HepG2 (cell line): ENCODE measurements around the gene HYLS1. TPM values are rescaled to one million over a fixed set of nuclear protein-coding genes. Genes with fewer than 3 reads are reported as not detected.
A peak's percentile ranks its signal among the peaks of the same experiment; 100 is the strongest.

Experiments
- AFF4 ChIP-seq: sonication (generic); formaldehyde crosslinking; IDR thresholded peaks from 2 replicates; pipeline ENCODE4 v1.4.0; 2020; ENCODE audit warnings: missing genetic modification reagents
- ATAD3A ChIP-seq: sonication (generic); formaldehyde crosslinking; IDR thresholded peaks from 2 replicates; pipeline ENCODE4 v1.4.0; 2020; ENCODE audit warnings: missing genetic modification reagents
- RARA ChIP-seq: IDR thresholded peaks from 2 replicates; pipeline ENCODE4 v1.6.1; 2016; ENCODE audit warnings: missing genetic modification reagents, missing compliant biosample characterization
- RXRB ChIP-seq: IDR thresholded peaks from 2 replicates; pipeline ENCODE4 v1.6.1; 2016; ENCODE audit warnings: borderline replicate concordance, missing genetic modification reagents, missing compliant biosample characterization
- THAP11 ChIP-seq: IDR thresholded peaks from 2 replicates; pipeline ENCODE4 v1.6.1; 2016; ENCODE audit warnings: missing biosample characterization, missing genetic modification reagents
- THAP7 ChIP-seq: sonication (generic); formaldehyde crosslinking; IDR thresholded peaks from 2 replicates; pipeline ENCODE4 v1.8.1; 2023; ENCODE audit warnings: mild to moderate bottlenecking, missing genetic modification reagents
- ZFP91 ChIP-seq: sonication (generic); formaldehyde crosslinking; IDR thresholded peaks from 2 replicates; pipeline ENCODE4 v1.9.0; 2022; ENCODE audit warnings: missing genetic modification reagents, mild to moderate bottlenecking, borderline replicate concordance
- ZMYM2 ChIP-seq: sonication (generic); formaldehyde crosslinking; IDR thresholded peaks from 2 replicates; pipeline ENCODE4 v1.8.0; 2022; ENCODE audit warnings: mild to moderate bottlenecking, missing genetic modification reagents
- ZNF124 ChIP-seq: sonication (generic); formaldehyde crosslinking; IDR thresholded peaks from 2 replicates; pipeline ENCODE4 v1.4.0; 2020; ENCODE audit warnings: missing genetic modification reagents
- ZNF138 ChIP-seq: sonication (generic); formaldehyde crosslinking; IDR thresholded peaks from 2 replicates; pipeline ENCODE4 v1.5.0; 2020; ENCODE audit warnings: mild to moderate bottlenecking, low read depth, missing genetic modification reagents
- ZNF160 ChIP-seq: sonication (generic); formaldehyde crosslinking; IDR thresholded peaks from 2 replicates; pipeline ENCODE4 v1.8.0; 2022; ENCODE audit warnings: mild to moderate bottlenecking, inconsistent platforms, missing genetic modification reagents
- ZNF280D ChIP-seq: sonication (generic); formaldehyde crosslinking; IDR thresholded peaks from 2 replicates; pipeline ENCODE4 v1.5.1; 2020; ENCODE audit warnings: mild to moderate bottlenecking, missing genetic modification reagents
- ZNF639 ChIP-seq: conservative IDR thresholded peaks from 2 replicates; pipeline ENCODE4 v1.6.1; 2018; ENCODE audit warnings: missing genetic modification reagents
- ZNF710 ChIP-seq: sonication (generic); formaldehyde crosslinking; IDR thresholded peaks from 2 replicates; pipeline ENCODE4 v1.5.0; 2020; ENCODE audit warnings: mild to moderate bottlenecking, missing genetic modification reagents, borderline replicate concordance
- polyA plus RNA-seq, 8 experiments: library from polyadenylated mRNA; depleted of rRNA in 3 of 8; stranded (reverse) in 7 of 8; unstranded in 1 of 8; fragments of >200 nt; fragmentation: Illumina TruSeq in 4 of 8; extraction: Trizol in 4 of 8; gene quantifications; 2 replicates each; pipeline versions ENCODE4 v1.2.1 to v1.2.3, GENCODE V29; 2011 to 2016; ENCODE audit warnings: low read depth in 4 of 8, missing spikeins in 1 of 8, mixed read lengths in 1 of 8; ENCODE audit not compliant: insufficient read depth in 1 of 8
- total RNA-seq, 5 experiments: library from RNA; depleted of rRNA; stranded (reverse); fragments of >200 nt; fragmentation: Illumina TruSeq; extraction: Trizol; gene quantifications; 2 replicates each; pipeline ENCODE4 v1.2.3, GENCODE V29; 2016; ENCODE audit warnings: low read depth in 1 of 5

Gene HYLS1
- total and polyA plus RNA-seq, 2 of the 13 experiments (the other 11 are each of a cell fraction or from before 2014, with no cell fraction given) = 1.3 to 3.8 TPM

GRCh38 chr11:125887373-125888324 lies at the start of gene HYLS1 (continued):
- TF ChIP-seq ZNF124 (CRISPR knock-in tag) (0 out of 2 replicates have a peak, but pooled peaks have one; percentile 22), ZNF138 (CRISPR knock-in tag) (no peak), ZNF280D (CRISPR knock-in tag) (no peak), ZFP91 (CRISPR knock-in tag) (peak; percentile 82), ZNF639 (CRISPR knock-in tag) (no peak), ZNF710 (peak; percentile 74; the same call in 1 of the 2 replicates), RXRB (CRISPR knock-in tag) (peak; percentile 21; the same call in 1 of the 2 replicates), ZNF160 (peak; percentile 31; the same call in 1 of the 2 replicates), THAP11 (CRISPR knock-in tag) (peak; percentile 2; the same call in 1 of the 2 replicates), THAP7 (CRISPR knock-in tag) (0 out of 2 replicates have a peak, but pooled peaks have one; percentile 56), ATAD3A (CRISPR knock-in tag) (no peak), RARA (CRISPR knock-in tag) (0 out of 2 replicates have a peak, but pooled peaks have one; percentile 30), AFF4 (no peak), ZMYM2 (CRISPR knock-in tag) (no peak)
